Measurements from ENCODE around the gene TCF19.
"Not testable (repeated sequence)": the region's sequence is repeated elsewhere in the genome, so short reads cannot be mapped to it uniquely, and the experiment has no call there.

Gene TCF19

DNA sequence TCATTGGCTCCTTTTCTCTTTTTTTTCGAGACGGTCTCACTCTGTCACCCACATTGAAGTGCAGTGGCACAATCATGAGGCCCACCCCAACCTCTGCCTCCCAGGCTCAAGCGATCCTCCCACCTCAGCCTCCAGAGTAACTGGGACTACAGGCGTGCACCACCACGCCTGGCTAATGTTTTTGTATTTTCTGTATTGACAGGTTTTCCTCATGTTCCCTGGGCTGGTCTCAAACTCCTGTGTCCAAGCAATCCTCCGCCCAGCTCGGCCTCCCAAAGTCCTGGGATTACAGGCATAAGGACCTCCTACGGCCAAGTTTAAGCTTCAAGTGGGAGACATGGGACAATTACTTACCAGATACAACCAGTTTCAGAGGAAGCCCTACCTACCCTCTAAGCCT is 21.5 kb downstream of the TCF19 start:
- no peak for DNase-seq (ENCODE audit: low read depth, low spot score)

DNA sequence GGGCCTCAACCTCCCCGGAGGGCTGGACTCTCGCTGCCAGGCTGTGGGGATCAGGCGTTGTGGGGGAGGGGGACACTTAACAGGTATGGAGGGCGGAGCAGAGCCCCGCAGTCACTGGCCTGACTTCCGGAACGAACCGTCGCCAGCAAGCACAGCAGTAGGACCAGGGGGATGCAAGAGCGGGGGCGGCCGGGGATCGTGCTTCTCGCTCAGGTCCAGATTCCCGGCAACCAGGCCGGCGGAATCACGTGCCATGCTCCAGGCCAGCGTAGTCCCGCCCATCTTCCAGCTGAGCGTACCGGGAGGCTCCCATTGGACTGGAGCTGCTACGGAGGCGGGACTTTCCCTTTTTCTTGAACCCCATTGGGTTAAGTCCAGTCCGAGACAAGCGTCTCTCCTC is 22.1 kb downstream of the TCF19 start:
- no peak for DNase-seq (ENCODE audit: low read depth, low spot score)

DNA sequence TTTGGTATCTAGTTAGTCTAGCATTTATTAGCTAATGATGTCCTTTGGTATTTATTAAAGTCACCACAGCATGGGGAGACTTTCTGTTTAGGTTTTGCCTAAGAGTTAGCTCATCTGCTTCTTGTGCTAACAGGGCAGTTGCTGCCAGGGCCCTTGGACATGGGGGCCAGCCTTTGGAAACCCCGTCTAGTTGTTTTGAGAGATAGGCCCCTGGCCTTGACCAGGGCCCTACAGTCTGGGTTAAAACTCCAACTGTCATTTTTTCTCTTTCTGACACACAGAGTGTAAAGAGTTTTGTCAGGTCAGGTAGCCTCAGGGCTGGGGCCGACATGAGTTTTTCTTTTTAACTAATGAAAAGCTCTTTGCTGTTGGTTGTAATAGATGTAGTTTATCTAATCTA is 24.9 kb downstream of the TCF19 start:
- DNase-seq (ENCODE audit: low read depth, low spot score): not testable (repeated sequence)

DNA sequence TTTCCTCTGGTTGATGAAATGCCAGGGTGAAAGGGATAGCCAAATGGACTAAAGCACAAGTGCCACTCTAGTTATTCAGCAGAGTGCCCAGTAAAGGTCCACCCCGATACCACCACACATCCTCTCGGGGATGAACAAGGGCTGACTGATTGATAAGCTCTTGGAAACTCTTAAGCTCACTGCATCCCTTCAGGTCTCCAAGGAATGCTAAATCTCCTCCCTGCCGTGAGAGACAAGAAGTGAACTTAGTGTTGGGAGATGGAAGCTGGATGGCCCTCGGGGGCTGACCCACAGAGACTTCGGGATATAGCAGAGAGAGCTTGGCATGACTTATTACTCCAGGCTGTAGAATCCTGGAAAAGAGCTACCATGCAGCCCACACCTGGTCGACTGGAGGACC is 25.5 kb downstream of the TCF19 start:
- DNase-seq (ENCODE audit: low read depth, low spot score): not testable (repeated sequence)

DNA sequence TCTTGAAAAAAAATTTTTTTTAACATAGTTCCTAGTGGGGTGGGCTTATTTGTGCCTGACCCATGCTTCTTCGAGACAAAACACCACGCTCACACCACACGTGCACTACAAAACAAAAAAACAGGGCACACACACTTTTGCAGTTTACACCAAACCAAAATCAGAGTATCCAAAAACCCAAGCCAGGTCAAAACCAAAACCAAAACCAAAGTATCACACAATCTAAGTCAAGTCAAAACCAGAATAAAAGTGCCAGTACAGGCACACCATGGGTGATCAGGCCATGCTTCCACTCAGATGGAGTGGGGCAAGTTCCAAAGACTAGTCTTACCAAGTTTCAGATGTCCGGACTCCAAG is 27.3 kb downstream of the TCF19 start:
- DNase-seq (ENCODE audit: low read depth, low spot score): not testable (repeated sequence)

DNA sequence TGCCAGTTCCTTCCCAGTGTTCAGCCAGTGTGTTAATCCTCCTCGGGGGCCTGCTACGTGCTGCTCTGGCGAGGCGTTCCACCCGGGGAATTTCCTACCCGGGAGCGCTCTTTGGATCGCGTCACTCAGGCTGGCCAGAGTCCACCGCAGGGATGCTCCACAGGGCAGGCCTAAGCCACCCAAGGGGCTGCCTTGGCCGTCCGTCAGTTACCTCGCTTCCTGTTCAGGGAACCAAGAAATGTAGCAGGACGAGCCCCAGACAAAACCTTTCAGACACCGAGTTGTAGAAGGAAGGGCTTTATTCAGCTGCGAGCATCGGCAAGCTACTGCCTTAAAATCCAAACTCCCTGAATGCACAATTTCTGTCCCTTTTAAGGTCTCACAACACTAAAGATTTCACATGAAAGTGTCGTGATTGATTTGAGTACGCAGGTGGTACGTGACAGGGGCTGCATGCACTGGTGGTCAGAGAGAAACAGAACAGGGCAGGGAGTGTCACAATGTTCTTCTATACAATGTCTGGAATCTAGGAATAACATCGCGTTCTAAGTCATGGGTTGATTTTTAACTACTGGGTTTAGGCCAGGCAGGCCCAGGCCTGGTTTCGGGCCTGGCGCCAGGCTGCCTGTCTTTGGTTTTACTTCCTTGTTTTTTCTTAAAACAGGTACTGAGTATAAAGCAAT is 27.8 kb downstream of the TCF19 start:
- DNase-seq (ENCODE audit: low read depth, low spot score): no peak

DNA sequence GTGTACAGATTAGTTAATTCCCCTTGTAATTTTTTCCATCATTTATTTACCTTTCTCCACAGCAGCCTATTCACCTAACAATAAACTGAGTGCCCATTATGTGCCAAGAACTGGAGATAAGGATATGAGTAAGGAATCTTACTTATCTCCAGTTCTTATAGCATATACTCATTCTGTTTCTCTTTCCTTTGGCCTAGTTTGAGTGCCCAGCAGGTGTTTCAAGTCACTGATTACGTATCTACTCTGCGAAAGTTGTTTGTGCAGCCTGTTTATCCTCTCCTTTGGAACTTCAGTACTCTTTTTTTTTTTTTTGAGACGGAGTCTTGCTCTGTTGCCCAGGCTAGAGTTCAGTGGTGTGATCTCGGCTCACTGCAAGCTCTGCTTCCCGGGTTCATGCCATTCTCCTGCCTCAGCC is 29.4 kb downstream of the TCF19 start:
- DNase-seq (ENCODE audit: low read depth, low spot score): no peak

DNA sequence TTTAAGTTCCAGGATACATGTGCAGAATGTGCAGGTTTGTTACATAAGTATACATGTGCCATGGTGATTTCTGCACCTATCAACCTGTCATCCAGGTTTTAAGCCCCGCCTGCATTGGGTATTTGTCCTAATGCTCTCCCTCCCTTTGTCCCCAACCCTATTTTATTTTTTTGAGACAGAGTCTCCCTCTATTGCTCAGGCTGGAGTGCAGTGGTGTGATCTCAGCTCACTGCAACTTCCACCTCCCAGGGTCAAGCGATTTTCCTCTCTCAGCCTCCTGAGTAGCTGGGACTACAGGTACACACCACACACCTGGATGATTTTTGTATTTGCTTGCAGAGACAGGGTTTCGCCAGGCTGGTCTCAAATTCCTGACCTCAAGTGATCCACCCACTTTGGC is 30.8 kb downstream of the TCF19 start:
- not testable (repeated sequence) for DNase-seq (ENCODE audit: low read depth, low spot score)

DNA sequence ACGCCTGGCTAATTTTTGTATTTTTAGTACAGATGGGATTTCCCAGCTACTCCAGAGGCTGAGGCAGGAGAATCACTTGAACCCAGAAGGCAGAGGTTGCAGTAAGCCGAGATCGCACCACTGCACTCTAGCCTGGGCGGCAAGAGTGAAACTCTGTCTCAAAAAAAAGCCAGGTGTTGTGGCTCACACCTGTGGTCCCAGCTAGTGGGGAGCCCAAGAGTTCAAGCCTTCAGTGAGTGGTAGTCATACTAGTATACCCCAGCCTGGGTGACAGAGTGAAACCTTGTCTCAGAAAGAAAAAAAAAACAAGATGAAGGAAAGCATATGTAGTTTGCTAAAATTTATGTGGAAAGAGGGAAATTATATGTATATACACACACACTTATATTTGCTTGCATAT is 32.1 kb downstream of the TCF19 start:
- no peak for DNase-seq (ENCODE audit: low read depth, low spot score)

DNA sequence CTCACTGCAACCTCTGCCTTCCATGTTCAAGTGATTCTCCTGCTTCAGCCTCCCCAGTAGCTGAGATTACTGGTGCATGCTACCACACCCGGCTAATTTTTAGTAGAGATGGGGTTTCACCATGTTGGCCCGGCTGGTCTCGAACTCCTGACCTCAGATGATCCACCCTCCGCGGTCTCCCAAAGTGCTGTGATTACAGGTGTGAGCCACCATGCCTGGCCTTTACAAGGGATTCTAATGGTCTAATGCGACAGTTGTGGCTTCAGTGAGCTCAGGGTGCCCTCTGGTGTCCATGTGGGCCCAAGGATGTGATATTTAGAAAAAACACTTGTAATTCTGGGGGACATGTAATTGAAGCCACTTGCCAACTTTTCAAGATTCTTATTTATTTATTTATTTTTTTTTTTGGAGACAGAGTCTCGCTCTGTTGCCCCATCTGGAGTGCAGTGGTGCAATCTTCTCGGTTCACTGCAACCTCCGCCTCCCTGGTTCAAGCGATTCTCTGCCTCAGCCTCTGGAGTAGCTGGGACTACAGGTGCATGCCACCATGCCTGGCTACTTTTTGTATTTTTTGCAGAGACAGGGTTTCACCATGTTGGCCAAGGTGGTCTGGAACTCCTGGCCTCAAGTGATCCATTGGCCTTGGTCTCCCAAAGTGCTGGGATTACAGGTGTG is 34.2 kb downstream of the TCF19 start:
- DNase-seq (ENCODE audit: low read depth, low spot score): not testable (repeated sequence)

DNA sequence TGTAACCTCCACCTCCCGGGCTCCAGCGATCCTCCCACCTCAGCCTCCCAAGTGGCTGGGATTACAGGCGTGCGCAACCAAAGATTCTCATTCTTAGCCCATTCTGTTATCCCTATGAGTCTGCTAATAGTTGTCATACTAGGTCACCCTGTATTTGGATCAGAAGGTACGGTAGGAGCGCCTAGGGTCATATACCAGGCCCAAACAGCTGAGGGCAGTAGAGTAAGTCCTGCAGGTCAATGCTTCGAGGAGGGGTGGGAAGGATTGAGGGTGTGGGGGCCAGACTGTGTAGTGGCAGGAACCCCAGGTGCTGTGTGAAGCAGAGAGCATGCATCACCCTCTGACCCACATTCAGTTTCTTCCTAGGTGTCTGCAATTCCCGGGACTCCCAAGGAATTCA is 34.8 kb downstream of the TCF19 start:
- DNase-seq (ENCODE audit: low read depth, low spot score): no peak

DNA sequence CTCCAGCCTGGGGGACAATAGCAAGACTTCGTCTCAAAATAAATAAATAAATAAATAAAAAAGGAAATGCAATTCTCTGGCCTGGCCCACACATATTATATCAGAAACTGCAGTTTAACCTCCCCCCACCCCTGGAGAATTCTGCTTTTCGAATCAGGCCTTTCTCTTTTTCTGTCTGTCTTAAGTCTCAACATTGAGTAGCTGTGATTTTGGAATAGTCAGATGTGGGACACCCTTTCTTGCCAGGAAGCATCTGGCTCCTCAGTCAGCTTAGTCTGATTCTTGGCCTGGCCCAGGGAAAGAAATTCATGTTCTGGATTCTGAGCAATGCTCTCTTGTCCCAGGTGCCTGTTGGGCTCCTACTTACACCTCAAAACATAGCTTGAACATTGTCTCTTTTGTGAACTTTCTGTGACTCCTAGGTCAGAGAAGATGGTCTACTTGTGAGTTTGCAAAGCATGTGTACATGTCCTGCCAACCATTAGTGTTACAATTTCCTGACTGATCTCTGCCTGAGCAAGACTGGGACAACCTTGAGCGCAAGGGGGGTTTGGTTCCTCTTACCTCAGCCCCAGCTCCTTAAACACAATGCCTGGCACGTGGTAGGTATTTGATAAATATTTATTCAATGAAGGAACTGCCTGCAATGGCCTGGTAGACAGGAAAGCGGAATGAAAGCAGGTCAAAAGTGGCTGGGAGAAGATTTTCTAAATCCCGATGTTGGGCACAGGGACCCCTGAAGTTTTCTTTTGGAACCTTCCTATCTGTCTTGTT is 35.9 kb downstream of the TCF19 start:
- no peak for DNase-seq (ENCODE audit: low read depth, low spot score)

DNA sequence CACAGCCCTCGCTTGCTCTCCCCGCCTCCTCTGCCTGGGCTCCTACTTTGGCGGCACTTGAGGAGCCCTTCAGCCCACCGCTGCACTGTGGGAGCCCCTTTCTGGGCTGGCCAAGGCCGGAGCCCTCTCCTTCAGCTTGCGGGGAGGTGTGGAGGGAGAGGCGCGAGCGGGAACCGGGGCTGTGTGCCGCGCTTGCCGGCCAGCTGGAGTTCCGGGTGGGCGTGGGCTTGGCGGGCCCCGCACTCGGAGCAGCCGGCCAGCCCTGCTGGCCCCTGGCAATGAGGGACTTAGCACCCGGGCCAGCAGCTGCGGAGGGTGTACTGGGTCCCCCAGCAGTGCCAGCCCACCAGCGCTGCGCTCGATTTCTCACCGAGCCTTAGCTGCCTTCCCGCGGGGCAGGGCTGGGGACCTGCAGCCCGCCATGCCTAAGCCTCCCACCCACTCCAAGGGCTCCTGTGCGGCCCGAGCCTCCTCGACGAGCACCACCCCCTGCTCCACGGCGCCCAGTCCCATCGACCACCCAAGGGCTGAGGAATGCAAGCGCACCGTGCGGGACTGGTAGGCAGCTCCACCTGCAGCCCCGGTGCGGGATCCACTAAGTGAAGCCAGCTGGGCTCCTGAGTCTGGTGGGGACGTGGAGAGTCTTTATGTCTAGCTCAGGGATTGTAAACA is 37.1 kb downstream of the TCF19 start:
- not testable (repeated sequence) for DNase-seq (ENCODE audit: low read depth, low spot score)

DNA sequence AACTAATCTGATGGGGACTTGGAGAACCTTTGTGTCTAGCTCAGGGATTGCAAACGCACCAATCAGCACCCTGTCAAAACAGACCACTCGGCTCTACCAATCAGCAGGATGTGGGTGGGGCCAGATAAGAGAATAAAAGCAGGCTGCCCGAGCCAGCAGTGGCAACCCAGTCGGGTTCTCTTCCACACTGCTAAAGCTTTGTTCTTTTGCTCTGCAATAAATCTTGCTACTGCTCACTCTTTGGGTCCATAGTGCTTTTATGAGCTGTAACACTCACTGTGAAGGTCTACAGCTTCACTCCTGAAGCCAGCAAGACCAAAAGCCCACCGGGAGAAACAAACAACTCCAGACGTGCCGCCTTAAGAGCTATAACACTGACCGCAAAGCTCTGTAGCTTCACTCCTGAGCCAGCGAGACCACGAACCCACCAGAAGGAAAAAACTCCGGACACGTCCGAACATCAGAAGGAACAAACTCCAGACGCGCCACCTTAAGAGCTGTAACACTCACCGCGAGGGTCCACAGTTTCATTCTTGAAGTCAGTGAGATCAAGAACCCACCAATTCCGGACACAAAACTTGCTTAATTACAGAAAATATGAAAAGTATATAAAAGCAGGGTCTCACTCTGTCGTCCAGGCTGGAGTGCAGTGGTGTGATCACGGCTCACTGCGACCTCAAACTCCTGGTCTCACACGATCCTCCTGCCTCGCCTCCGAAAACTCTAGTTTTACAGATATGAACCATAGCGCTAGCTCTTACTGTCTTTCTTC is 38.0 kb downstream of the TCF19 start:
- DNase-seq (ENCODE audit: low read depth, low spot score): not testable (repeated sequence)

DNA sequence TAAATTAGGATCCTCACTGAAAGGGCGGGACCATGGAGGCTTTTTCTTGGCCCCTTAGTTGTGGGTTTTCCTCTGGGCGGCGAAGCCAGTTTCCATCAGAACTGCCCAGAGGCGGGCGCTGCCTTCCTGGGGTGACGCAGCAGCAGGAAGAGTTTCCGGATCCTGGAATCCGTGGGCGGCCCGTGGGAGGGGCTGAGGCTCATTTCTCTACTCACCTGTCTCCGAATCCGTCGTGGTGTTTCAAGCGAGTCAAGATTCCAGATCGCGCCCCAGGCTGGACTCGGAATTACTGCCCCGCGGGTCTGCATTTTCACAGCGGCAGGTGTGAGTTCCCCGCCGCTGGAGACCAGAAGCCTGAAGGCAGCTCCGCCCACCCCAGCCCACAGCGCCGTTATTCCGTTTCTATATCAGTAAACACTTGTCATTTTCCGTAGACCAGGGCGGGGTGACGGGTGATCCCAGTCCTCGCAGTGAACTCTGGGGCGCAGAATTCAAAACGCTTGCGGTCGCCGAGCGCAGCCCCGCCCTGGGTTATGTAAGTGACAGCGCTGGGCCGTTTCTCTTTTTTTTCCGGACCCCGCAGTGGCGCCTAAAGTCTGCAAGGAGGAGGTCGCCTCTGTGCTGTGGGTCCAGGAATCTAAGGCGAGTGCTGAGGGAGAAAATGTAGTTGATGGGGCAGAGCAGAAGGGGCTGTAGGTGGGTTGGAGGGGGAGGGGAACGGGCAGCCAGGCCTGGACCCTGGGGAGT is 39.3 kb downstream of the TCF19 start:
- DNase-seq (ENCODE audit: low read depth, low spot score): no peak

DNA sequence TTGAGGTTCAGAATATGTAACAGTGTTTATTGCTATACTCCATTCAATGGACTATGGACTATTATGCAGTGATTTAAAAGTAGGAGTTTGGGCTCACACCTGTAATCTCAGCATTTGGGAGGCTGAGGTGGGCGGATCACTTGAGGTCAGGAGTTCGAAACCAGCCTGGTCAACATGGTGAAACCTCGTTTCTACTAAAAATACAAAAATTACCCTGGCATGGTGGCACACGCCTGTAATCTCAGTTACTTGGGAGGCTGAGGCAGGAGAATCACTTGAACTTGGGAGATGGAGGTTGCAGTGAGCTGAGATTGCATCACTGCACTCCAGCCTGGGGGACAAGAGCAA is 40.7 kb downstream of the TCF19 start:
- not testable (repeated sequence) for DNase-seq (ENCODE audit: low read depth, low spot score)

DNA sequence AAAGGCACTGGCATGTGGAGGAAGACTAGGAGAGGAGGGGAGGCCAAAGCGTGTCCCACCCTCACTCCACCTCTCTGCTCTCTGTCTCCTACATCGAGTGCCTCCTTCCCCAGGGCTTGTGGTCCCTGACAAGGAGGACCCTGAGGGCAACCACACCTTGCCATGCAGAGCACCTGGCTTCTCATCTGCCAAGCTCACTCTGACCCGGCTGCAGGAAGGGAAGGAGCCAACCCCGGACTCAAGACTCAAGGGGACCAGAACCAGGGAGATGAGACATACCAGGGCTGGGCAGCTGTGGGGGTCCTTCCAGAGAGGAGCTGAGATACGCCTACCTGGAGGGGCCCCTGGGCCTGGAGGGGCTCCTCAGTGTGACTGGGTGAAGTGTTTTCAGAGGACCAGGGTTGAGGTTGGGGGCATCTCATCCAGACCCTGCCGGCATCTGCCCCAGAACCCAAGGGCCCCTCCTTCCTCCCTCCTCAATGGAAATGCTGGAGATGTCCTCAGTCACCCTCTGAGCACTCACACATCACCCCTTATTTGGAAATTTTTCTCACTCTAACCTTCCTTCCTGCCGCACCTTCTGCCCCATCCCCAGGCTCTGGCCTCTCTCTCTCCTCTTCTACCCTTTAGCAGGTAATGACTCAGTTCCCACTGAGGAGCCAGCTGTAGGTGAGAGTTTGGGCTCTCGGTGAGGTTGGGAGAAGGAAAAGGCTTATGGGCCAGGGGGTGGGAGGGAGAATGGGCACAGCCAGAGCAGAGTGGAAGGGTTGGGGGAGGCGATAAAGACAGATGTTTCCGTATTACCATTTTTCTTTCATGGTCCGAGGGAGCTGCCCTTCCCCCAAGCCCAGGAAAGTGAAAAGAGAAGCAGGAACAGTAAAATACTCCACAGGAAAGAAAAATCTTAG is 44.1 kb downstream of the TCF19 start:
- no peak for DNase-seq (ENCODE audit: low read depth, low spot score)

DNA sequence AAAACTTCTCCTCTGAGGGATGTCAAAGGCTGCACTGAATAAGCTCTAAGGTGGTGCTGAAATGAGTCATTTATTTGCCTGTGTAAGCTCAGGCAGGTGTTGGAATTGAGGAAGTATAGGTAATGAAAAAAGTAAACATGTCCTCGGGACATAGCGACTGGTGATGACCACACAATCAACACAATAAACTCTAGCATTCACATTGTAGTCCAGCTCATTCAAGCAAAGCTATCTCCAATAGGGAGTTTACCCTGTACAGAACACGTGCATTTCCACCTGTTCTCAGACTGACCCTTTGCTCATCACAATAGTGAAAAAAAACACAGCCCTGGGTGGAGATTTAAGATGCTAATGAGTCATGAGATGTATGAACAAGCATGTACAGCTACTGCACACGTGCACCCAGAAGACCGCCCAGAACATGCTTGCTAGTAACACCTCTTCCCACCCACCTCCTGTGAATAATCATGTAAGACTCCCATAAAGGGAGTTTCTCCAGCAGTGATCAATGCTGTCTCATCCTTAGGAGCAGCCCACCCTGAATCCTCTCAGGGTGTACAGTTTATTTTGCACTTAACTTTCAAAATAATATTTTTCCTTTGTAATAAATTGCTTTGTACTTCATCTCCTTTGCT is 45.1 kb downstream of the TCF19 start:
- no peak for DNase-seq (ENCODE audit: low read depth, low spot score)

DNA sequence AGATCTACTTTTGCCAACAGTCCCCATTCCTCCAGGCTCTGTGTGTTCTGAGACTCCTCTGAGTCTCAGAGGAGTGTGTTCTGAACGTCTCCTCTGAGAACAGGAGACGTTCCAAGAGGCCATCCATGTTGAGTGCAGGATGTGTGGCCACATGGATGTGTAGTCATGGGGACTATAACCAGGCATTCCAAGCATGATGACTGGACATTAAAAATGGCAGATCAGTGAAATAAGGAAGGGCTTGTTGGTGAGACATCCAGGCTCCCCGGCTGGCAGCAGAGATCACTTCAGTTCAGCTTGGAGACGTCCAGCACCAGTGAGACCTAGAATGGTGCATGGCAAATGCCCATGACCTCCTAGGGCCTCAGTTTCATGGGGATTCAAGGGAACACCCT is 46.4 kb downstream of the TCF19 start:
- DNase-seq (ENCODE audit: low read depth, low spot score): no peak
